Activated T-cell treated with anti-CD3 and anti-CD28 coated beads, Interleukin-2, amount 50 U/mL, for 48 hours (primary cell): ENCODE data around the gene POU2F1.
A peak's percentile ranks its signal among the peaks of the same experiment; 100 is the strongest.

Experiments used
- DNase-seq, 2 experiments: peaks; one replicate each; pipeline ENCODE4 v3.0.0-alpha.2; 2020

Gene POU2F1

GRCh38 chr1:167427848-167428247 lies 207.2 kb downstream of the POU2F1 start:
- no peak for DNase-seq

DNA sequence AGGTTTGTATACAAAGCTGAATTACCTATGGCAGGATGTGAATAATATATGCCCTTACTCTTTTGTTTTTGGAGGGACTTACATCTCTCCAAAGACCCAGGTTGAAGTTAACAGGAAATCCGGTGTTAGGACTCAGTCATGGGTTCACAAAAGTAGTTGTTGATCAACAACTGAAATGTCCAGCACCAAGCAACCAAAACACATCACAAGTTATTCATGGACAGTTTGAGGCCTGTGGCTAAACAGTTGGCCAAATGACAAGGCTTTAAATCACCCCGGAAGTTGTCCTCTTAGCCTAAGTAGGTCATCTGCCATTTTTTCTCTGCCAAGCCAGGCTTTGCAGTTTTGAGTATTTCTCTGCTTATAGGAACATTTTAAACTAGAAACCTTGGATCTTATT lies 207.7 kb downstream of the POU2F1 start:
- DNase-seq, result no peak

GRCh38 chr1:167429612-167430011 lies 208.9 kb downstream of the POU2F1 start:
- DNase-seq, result no peak

- no peak for DNase-seq
These were observed 209.6 kb downstream of the POU2F1 start for GRCh38 chr1:167430134-167430848.

- no peak for DNase-seq
These were observed 210.2 kb downstream of the POU2F1 start for GRCh38 chr1:167430849-167431242.

- no peak for DNase-seq
These were observed 210.7 kb downstream of the POU2F1 start for GRCh38 chr1:167431261-167431908.

- no peak for DNase-seq
These were observed 211.4 kb downstream of the POU2F1 start for GRCh38 chr1:167431909-167432650.

DNA sequence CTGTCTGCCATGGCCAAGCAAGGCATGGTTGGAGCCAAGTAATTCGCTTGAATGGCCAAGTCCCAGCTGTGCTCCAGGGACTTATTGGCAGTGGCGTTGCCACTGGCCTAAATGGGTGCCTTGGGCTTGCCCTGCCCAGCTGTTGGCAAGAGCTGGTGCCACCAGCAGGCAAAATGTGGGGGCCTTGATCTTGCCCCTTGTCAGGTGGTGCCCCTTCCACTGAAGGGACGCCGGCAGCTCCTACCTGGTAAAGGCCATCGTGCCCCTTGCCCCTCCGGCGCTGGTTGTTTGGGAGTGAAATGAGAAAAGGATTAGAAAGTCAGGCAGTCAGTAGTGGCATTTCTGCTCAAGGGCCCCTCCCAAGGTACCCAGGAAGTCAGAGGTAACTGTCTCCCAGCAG lies 212.1 kb downstream of the POU2F1 start:
- no peak for DNase-seq

GRCh38 chr1:167433884-167434283 lies 213.2 kb downstream of the POU2F1 start:
- no peak for DNase-seq

- DNase-seq, result no peak
These were observed 213.6 kb downstream of the POU2F1 start for GRCh38 chr1:167434306-167434705.

DNA sequence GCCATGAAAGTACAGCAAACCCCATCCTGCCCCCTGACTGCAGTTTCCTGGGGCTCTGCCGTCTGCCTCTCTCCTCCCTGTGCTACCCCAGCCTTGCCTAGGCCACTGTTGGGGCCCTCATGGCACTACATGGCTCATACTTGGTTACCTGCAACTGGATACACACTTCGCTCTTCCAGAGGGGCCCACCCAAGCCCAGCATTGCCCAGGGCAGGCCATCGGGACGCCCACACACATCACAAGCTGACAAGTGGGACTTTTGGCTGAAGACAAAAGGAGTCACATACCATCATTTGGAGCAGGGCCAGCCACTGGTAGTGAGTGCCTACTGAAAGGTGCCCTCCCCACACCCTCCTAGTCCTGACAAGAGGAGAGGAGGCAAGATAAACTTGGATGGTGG lies 214.8 kb downstream of the POU2F1 start:
- no peak for DNase-seq

GRCh38 chr1:167438171-167439138 lies 217.8 kb downstream of the POU2F1 start:
- no peak for DNase-seq

DNA sequence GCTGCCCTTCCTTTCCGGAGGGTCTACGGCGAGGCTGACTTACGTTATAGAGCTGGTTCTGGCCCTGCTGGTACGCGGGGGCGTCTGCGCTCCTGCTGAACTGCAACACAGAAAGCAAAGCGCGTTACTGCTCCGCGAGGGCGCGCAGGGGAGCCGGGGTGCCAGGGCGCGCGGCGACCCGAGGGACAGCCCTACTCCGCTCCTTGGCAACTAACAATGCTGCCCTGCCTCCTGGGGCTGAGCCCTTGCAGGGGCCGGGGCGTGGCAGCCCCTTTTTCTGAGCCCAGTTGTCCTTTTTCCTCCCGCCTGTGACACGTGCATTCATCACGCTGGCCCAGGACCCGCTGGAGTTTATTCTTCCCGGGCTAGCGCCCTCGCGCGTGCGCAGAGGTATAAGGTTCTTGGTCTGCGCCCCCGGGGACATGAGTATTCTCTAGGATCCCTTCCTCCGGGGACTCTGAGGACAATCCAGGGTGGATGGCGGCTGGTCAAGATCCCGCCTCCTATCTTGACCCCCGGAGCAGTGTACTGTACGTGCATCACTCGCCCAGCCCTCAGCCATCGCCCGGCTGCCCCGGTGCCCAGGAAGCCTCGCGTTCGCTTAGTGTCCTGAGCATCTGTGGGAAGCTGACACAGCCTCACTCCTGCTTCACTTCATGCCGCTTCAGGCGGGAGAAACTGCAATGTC lies 218.8 kb downstream of the POU2F1 start:
- DNase-seq, result peak in 1 of 2 experiments; percentile 68

GRCh38 chr1:167440345-167440744 lies 219.7 kb downstream of the POU2F1 start:
- no peak for DNase-seq

DNA sequence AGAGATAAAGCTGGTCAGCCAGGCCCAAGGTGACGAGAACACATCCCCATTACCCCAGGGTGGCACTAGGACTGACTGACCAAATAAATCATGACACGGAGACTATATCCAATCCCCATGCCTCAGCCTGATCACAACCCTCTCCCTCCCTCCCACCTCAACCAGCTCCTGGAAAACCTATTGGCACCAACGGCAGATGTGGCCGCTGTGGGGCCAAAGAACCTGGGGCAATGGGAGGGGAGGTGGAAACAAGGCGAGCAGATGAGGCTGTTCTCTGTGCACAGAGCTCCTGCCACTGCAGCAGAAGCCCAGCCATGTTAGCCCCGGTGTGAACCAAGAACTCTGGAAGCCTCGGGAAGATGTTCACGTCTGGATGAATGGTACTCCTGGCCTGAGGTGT lies 220.1 kb downstream of the POU2F1 start:
- DNase-seq, result no peak

- no peak for DNase-seq
These were observed 220.5 kb downstream of the POU2F1 start for GRCh38 chr1:167441222-167441621.

- DNase-seq, result peak; percentile 91 to 94
These were observed 221.6 kb downstream of the POU2F1 start for GRCh38 chr1:167442142-167442848.

GRCh38 chr1:167442854-167443565 lies 222.3 kb downstream of the POU2F1 start:
- DNase-seq, result peak in 1 of 2 experiments; percentile 18

- DNase-seq, result peak in 1 of 2 experiments; percentile 11
These were observed 223.1 kb downstream of the POU2F1 start for GRCh38 chr1:167443757-167444156.

- DNase-seq, result peak; percentile 10 to 17
These were observed 226.3 kb downstream of the POU2F1 start for GRCh38 chr1:167446966-167447365.
